HG02763 (cell line): ENCODE data around the gene ZNF496.
"Not testable (repeated sequence)": the region's sequence is repeated elsewhere in the genome, so short reads cannot be mapped to it uniquely, and the experiment has no call there.

Experiments used
- ATAC-seq: cut with Tn5 transposase; IDR thresholded peaks from one replicate; pipeline ENCODE4 v1.9.1; 2021; ENCODE audit warnings: mild to moderate bottlenecking, moderate library complexity; ENCODE audit not compliant: unreplicated experiment

ZNF496 gene

GRCh38 chr1:247295746-247296145, 35.9 kb downstream of the ZNF496 start:
- ATAC-seq = no peak

DNA sequence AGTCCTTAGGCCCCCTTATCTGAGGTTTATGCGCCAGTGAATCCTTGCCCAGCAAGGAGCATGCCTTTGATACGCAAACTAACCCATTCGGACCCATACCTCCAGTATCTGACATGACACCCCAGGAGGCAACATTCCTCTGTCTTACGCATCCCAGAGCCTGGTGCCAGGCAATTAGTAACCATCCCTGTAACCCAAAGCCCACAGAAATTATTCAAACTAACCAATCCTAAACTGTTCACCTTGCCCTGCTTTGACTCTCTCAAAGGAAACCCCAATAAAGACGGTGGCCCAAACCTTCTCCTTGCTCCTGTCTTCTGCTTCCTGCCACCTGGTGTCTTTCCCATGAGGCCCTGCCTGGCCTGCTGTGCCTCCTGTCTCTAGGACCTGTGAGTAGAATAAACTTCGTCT, 36.4 kb downstream of the ZNF496 start:
- ATAC-seq = no peak

- ATAC-seq = no peak
These were observed 37.4 kb downstream of the ZNF496 start for GRCh38 chr1:247294282-247294681.

DNA sequence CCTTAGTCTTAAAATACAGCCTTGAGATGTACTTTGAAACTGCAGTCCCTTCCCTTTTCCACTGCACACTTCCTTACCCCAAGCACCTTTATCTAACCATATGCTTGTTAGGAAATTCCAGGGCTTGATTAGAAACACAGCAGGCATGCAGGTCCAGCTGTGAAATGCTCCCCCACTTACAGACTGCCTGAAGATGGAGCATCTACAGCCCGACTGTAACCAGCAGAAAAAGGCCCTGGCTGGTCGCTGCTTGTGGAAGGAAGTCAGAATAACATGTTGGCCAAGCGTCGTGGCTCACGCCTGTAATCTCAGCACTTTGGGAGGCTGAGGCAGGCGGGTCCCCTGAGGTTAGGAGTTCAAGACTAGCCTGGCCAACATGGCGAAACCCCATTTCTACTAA, 38.6 kb downstream of the ZNF496 start:
- no peak for ATAC-seq

GRCh38 chr1:247291833-247292561, 39.7 kb downstream of the ZNF496 start:
- no peak for ATAC-seq

- no peak for ATAC-seq
These were observed 40.5 kb downstream of the ZNF496 start for GRCh38 chr1:247291161-247291560.

DNA sequence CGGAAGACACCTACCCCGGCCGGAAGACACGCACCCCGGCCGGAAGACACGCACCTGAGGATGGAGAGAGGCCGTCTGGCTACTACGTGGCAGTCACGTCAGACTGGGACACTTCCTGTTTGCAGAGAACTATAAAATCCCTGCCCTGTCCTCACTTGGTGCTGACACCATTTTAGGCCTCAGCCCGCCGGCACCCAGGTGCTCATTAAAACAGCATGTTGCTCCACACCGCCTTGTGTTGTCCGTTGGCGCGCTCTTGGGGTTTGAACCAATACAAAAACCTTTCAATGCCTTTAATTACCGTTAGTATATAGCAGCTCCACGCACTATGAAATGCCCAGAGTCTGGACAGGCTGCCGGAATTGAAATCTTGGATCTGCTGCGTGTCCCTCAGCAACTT, 41.1 kb downstream of the ZNF496 start:
- ATAC-seq = no peak

- not testable (repeated sequence) for ATAC-seq
These were observed 42.3 kb downstream of the ZNF496 start for GRCh38 chr1:247289274-247289892.

DNA sequence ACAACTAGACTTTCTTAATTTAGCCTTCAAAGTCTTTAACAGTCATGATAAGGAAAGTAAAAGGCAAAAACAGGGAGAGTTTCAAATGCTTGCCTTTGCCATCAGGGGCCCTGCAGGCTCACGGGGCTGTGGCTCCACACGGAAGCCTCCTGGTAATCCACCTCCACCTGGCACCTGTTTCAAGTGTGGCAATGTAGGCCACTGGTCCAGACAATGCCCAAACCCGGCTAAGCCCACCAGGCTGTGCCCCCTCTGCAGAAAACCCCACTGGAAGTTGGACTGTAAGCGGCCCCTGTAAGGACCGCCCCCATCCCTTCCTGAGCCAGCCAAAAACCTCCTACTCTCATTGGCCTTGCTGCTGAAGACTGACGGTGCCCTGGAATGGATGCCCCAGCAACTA, 43.3 kb downstream of the ZNF496 start:
- no peak for ATAC-seq

DNA sequence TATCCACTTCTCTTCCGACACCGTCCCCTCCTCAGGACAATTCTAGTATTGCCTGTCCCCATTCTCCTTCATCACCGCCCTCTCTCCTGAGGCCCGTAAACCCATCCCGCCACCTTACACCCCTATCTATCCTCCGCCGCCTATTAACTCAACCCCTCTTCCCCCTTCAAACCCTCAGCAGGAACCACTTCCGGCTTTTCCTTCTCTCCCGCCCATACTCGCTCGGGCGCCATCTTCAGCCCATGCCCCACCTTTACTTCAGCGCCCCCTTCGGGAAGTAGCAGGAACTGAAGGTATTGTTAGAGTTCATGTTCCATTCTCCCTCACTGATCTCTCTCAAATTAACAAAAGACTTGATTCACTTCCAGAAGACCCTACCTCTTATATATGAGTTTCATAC, 44.2 kb downstream of the ZNF496 start:
- ATAC-seq = no peak

DNA sequence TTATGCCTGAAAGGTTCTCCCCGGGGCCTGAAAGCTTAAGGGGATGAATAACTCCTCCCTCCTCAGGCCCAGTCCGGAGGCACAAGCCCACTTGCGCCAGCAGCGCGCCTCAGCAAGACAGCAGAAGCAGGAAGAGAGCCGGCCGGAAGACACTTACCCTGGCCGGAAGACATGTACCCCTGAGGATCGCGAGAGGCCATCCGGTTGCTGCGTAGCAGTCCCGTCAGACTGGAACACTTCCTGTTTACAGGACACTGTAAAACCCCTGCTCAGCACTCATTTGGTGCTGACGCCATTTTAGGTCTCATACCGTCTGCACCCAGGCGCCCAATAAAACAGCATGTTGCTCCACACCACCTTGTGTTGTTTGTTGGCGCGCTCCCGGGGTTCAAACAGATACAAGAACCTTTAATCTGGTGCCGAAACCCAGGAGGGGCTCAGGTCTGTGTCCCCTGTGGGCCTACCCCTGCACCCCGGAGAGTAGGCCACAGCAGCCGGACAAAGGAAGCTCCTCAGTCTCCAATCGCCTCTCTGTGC, 45.5 kb downstream of the ZNF496 start:
- ATAC-seq = no peak

DNA sequence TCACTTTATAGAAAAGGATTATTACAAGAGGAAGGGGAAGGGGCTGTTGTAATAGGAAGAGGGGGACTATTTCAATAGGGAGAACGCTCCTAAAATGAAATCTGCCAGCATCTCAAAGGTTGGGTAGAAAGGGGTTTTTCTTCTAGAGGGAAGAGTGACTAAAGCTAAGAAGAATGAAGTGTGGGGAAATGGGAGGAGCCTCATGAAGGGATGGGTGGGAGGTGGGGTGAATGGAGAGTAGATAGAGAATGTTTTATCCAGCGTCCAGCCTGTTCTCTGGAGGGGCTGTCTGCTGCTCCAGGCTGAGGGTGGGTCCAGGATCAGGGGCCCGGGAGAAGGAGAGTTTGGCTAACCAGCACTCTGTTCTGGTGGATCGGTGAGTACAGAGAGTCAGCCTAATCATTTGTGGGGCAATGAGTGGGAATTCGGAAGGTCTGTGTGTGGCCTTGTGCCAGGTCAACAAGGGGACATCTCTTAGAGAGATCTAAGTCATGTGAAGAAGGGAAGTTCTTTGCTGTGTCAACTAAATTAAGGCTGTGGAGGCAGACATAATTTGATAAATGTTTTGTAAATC, 50.6 kb downstream of the ZNF496 start:
- no peak for ATAC-seq

GRCh38 chr1:247277191-247277590, 54.5 kb downstream of the ZNF496 start:
- no peak for ATAC-seq

DNA sequence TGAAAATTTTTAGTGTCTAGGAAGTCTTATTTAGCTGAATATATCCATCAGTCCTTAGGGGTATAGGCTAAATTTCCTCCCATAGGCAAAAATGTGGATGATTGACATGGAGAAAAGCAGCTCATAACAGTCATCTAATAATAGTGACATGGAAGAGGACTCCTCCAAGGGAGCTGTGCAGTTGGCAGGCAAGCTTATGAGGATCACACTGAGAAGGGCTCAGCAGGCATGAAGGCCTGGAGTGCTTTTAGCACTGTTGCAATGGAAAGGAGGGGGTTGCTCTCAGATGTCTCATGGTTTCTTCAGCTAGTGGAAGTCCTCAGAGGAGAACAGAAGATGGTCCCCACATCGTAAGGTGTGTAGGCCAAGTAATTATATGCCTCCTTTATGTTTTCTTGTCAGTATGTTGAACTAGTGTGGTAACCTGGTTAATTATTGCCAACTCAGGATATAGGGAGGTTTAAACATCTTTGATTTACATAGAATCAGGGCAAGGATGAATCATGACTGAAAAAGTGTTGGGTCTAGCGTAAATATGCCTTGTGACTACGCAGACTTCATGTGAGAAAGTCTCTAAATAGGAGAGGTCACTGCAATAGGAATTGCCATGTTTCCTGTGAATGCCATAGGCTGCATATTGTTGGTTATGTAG, 56.9 kb downstream of the ZNF496 start:
- ATAC-seq = no peak

DNA sequence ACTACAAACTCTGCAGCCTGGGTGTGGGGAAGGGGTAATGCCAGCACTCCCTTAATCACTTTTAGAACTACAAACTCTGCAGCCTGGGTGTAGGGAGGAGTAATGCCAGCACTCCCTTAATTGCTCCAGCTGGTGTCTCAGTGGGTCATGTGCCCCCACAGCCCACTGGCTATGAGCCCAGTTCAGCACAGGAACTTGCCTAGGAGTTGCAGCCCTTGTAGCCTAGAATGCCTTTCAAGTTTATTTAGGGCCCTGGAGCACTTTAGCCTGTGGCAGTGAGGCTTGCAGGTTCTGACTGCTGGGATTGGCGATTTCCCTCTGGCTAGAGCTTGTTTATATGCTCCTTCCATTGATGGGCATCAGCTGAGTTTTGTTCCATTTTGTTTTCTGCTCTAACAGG, 58.7 kb downstream of the ZNF496 start:
- no peak for ATAC-seq

- no peak for ATAC-seq
These were observed 61.7 kb downstream of the ZNF496 start for GRCh38 chr1:247270003-247270402.

GRCh38 chr1:247269133-247269532, 62.5 kb downstream of the ZNF496 start:
- ATAC-seq = no peak

GRCh38 chr1:247268390-247269045, 63.1 kb downstream of the ZNF496 start:
- ATAC-seq = no peak

- ATAC-seq = no peak
These were observed 65.6 kb downstream of the ZNF496 start for GRCh38 chr1:247266053-247266452.

GRCh38 chr1:247255772-247256171, 75.9 kb downstream of the ZNF496 start, which contains the start of gene VN1R5:
VN1R5 (plus strand) TSS chr1:247256072.
- not testable (repeated sequence) for ATAC-seq

- no peak for ATAC-seq
These were observed 84.1 kb downstream of the ZNF496 start for GRCh38 chr1:247247568-247247967.
